GM19452 (cell line): Measurements from ENCODE around the gene RPS18.
"Not testable (repeated sequence)": the region's sequence is repeated elsewhere in the genome, so short reads cannot be mapped to it uniquely, and the experiment has no call there.

ENCODE experiments used
- ATAC-seq: cut with Tn5 transposase; IDR thresholded peaks from one replicate; pipeline ENCODE4 v1.9.1; 2021; ENCODE audit not compliant: unreplicated experiment

The RPS18 gene

GRCh38 chr6:33272275-33273128 is 627 bp downstream of the RPS18 start:
- ATAC-seq: no peak

GRCh38 chr6:33273129-33273923 is 1.5 kb downstream of the RPS18 start:
- ATAC-seq: no peak

GRCh38 chr6:33273924-33274902 is 2.3 kb downstream of the RPS18 start:
- no peak for ATAC-seq

GRCh38 chr6:33275795-33276580 is 4.1 kb downstream of the RPS18 start:
- ATAC-seq: not testable (repeated sequence)

GRCh38 chr6:33276581-33276863 is 4.6 kb downstream of the RPS18 start:
- ATAC-seq: no peak

GRCh38 chr6:33276864-33277662 is 5.2 kb downstream of the RPS18 start, which contains the start of gene B3GALT4:
B3GALT4 (plus strand) TSS chr6:33277123; CDS start chr6:33277420, 297 bp downstream.
- peak; percentile 48 for ATAC-seq

GRCh38 chr6:33277663-33278391 is 6.0 kb downstream of the RPS18 start:
- ATAC-seq: no peak

- no peak for ATAC-seq
Measured at GRCh38 chr6:33278392-33278741, 6.5 kb downstream of the RPS18 start.

- no peak for ATAC-seq
Measured at GRCh38 chr6:33278810-33279209, 6.9 kb downstream of the RPS18 start.

GRCh38 chr6:33279257-33279695 is 7.4 kb downstream of the RPS18 start:
- ATAC-seq: no peak

- no peak for ATAC-seq
Measured at GRCh38 chr6:33279971-33280511, 8.2 kb downstream of the RPS18 start.

GRCh38 chr6:33280539-33280938 is 8.7 kb downstream of the RPS18 start:
- ATAC-seq: no peak

- ATAC-seq: not testable (repeated sequence)
Measured at GRCh38 chr6:33285214-33285613, 13.3 kb downstream of the RPS18 start.

- no peak for ATAC-seq
Measured at GRCh38 chr6:33286946-33287914, 15.4 kb downstream of the RPS18 start.

GRCh38 chr6:33288141-33288920 is 16.5 kb downstream of the RPS18 start:
- no peak for ATAC-seq

- peak; percentile 87 for ATAC-seq
Measured at GRCh38 chr6:33288921-33289783, 17.3 kb downstream of the RPS18 start, which contains the start of the genes PFDN6 and WDR46. PFDN6 (plus strand) TSS chr6:33289601; CDS start chr6:33289857, 256 bp downstream. WDR46 (minus strand) TSS chr6:33289239; CDS start chr6:33289170, 69 bp downstream.
